GM12878 (cell line): ENCODE measurements around the gene MUSK. TPM values are rescaled to one million over a fixed set of nuclear protein-coding genes. Genes with fewer than 3 reads are reported as not detected.
A peak's percentile ranks its signal among the peaks of the same experiment; 100 is the strongest.

Experiments
- ATAC-seq: fragments of 200-7000 bp; cut with Tn5 transposase; 3 replicates; pipeline ENCODE4 v1.9.1; 2020; ENCODE audit warnings: mild to moderate bottlenecking, moderate library complexity
- BruUV-seq: library from RNA; stranded (reverse); fragments of 400-500 nt; replicated peaks from 2 replicates; lab custom pipeline; 2021; lab: Mats Ljungman, UMichigan
- CTCF ChIA-PET: fragments of 300-600 bp; sonication (Branson Sonifier 250); formaldehyde crosslinking; extraction: SDS; loops from one replicate; lab custom pipeline; 2021; ENCODE audit warnings: inconsistent platforms; lab: Yijun Ruan, JAX
- POLR2A ChIA-PET: fragments of 350-600 bp; formaldehyde crosslinking; extraction: SDS; loops from one replicate; lab custom pipeline; 2021; ENCODE audit warnings: inconsistent platforms; lab: Charles Lee
- RAD21 ChIA-PET: fragments of 300-600 bp; sonication (Branson Sonifier 250); formaldehyde crosslinking; loops from one replicate; lab custom pipeline; 2023; ENCODE audit warnings: antibody characterized with exemption; ENCODE audit not compliant: unreplicated experiment; lab: Charles Lee
- SMC1A ChIA-PET: fragments of 300-600 bp; sonication (Branson Sonifier 250); formaldehyde crosslinking; loops from one replicate; lab custom pipeline; 2023; ENCODE audit not compliant: unreplicated experiment, uncharacterized antibody; lab: Charles Lee
- DNase-seq: peaks from one replicate; pipeline ENCODE4 v3.0.0-alpha.2; 2011; ENCODE audit warnings: low read depth, low spot score
- FAIRE-seq: peaks from 3 replicates; lab custom pipeline; 2011; peaks lifted over from hg19 to GRCh38; lab: Jason Lieb, UNC
- H2AFZ ChIP-seq: 2 replicates; pipeline ENCODE4 v1.6.0; 2011; ENCODE audit warnings: low read depth, low read length, control low read depth; ENCODE audit not compliant: control insufficient read depth
- H3K27ac ChIP-seq: 2 replicates; pipeline ENCODE4 v1.5.1; 2011; ENCODE audit warnings: control low read depth; ENCODE audit not compliant: control insufficient read depth, insufficient read depth
- H3K27me3 ChIP-seq, 2 experiments: replicated peaks in 1 of 2; 2 replicates each; pipeline versions ENCODE4 v1.6.0 to v1.6.1; 2011; ENCODE audit warnings: low read length in 1 of 2; ENCODE audit not compliant: control insufficient read depth in 2 of 2, insufficient read depth in 2 of 2
- H3K36me3 ChIP-seq, 2 experiments: 2 replicates each; pipeline ENCODE4 v1.5.1; 2011; ENCODE audit warnings: low read length in 1 of 2; ENCODE audit not compliant: control insufficient read depth in 2 of 2, insufficient read depth in 2 of 2
- H3K4me1 ChIP-seq: 2 replicates; pipeline ENCODE4 v1.6.1; 2011; ENCODE audit warnings: mild to moderate bottlenecking, low read length, moderate library complexity, mixed read lengths; ENCODE audit not compliant: control insufficient read depth, insufficient read depth
- H3K4me2 ChIP-seq: 2 replicates; pipeline ENCODE4 v1.6.0; 2011; ENCODE audit warnings: control low read depth; ENCODE audit not compliant: control insufficient read depth, insufficient read depth
- H3K4me3 ChIP-seq: fragments of 200-600 bp; sonication (generic); 2 replicates; pipeline ENCODE4 v1.5.1; 2016
- H3K79me2 ChIP-seq: 2 replicates; pipeline ENCODE4 v1.6.0; 2011; ENCODE audit warnings: low read length; ENCODE audit not compliant: control insufficient read depth, insufficient read depth
- H3K9ac ChIP-seq: 2 replicates; pipeline ENCODE4 v1.8.0; 2011; ENCODE audit warnings: low read length, control low read depth, mixed read lengths; ENCODE audit not compliant: control insufficient read depth, insufficient read depth
- H3K9me3 ChIP-seq: replicated peaks from 3 replicates; pipeline ENCODE4 v1.5.1; 2011; ENCODE audit warnings: mild to moderate bottlenecking, low read length; ENCODE audit not compliant: control insufficient read depth, insufficient read depth
- H4K20me1 ChIP-seq: 2 replicates; pipeline ENCODE4 v1.6.0; 2011; ENCODE audit not compliant: control insufficient read depth, insufficient read depth
- BACH1 ChIP-seq: fragments of 450-650 bp; IDR thresholded peaks from 2 replicates; pipeline ENCODE4 v1.6.1; 2017; ENCODE audit warnings: mild to moderate bottlenecking, borderline replicate concordance
- SKIL ChIP-seq: fragments of 450-650 bp; IDR thresholded peaks from 2 replicates; pipeline ENCODE4 v1.6.1; 2017; ENCODE audit warnings: mild to moderate bottlenecking, low read depth, inconsistent platforms; ENCODE audit not compliant: poor library complexity, severe bottlenecking
- SMARCA5 ChIP-seq: fragments of 450-650 bp; IDR thresholded peaks from 2 replicates; pipeline ENCODE4 v1.6.1; 2017; ENCODE audit warnings: mild to moderate bottlenecking
- TCF3 ChIP-seq: IDR thresholded peaks from 2 replicates; pipeline ENCODE4 v1.6.1; 2012; ENCODE audit warnings: low read depth, mild to moderate bottlenecking, low read length, borderline replicate concordance; ENCODE audit not compliant: insufficient read depth
- ZSCAN29 ChIP-seq: fragments of 450-650 bp; IDR thresholded peaks from 2 replicates; pipeline ENCODE4 v1.6.1; 2017; ENCODE audit warnings: mild to moderate bottlenecking, moderate library complexity
- WGBS: methylation state at CpG from one replicate; pipeline ENCODE4 v1.1.6; 2016; ENCODE audit warnings: low lambda C conversion rate; ENCODE audit not compliant: insufficient replicate concordance, insufficient coverage; ENCODE audit errors: missing lambda C conversion rate; 5-methylcytosine and 5-hydroxymethylcytosine counted together
- in situ Hi-C: fragments of 300-500 bp; cut with MboI; formaldehyde crosslinking; loops from 9 replicates; pipeline ENCODE4 v1.14.3; 2018; ENCODE audit warnings: mixed read lengths
- intact Hi-C: fragments of 100-400 bp; cut with micrococcal nuclease; formaldehyde crosslinking; loops from one replicate; pipeline ENCODE4 v1.14.2; 2022; ENCODE audit not compliant: unreplicated experiment
- polyA plus RNA-seq, 11 experiments: library from polyadenylated mRNA; depleted of rRNA in 4 of 11; unstranded in 6 of 11; stranded (reverse) in 5 of 11; fragments of >200 nt; fragmentation: Nextera tagmentation in 4 of 11; fragmentation: Illumina TruSeq in 1 of 11; extraction: Ambion mirVana in 4 of 11; extraction: Trizol in 1 of 11; gene quantifications; 1 replicate in 1 of 11; 2 replicates in 10 of 11; pipeline versions ENCODE4 v1.2.1 to v1.2.3, GENCODE V29; 2011 to 2016; ENCODE audit warnings: inconsistent platforms in 2 of 11, missing spikeins in 2 of 11, low read depth in 1 of 11
- total RNA-seq, 4 experiments: library from RNA; depleted of rRNA in 3 of 4; stranded (reverse); fragments of >200 nt in 3 of 4; fragmentation: Illumina TruSeq in 1 of 4; extraction: Trizol in 1 of 4; gene quantifications; 2 replicates each; pipeline versions ENCODE4 v1.2.1 to v1.2.3, GENCODE V29; 2013 to 2021

The MUSK gene
- total and polyA plus RNA-seq, 10 of the 15 experiments (the other 5 are each of a cell fraction or from before 2014, with no cell fraction given) = 0.04 to 0.19 (median 0.10) TPM; not detected in 5

GRCh38 chr9:110820381-110820780, 151.8 kb downstream of the MUSK start:
- Histone ChIP-seq H2AFZ (peak overlapping the region; percentile 41), H3K27ac (no peak overlapping the region), H3K27me3 (no peaks in the 10 kb centered on the region), H3K9me3 (no peaks in the 10 kb centered on the region; the same call in 2 of the 3 replicates), H3K36me3 (no peaks in the 10 kb centered on the region), H3K4me2 (no peak overlapping the region), H3K4me1 (no peaks in the 10 kb centered on the region), H4K20me1 (no peaks in the 10 kb centered on the region), H3K4me3 (no peak overlapping the region), H3K79me2 (no peaks in the 10 kb centered on the region), H3K9ac (no peak overlapping the region)
- DNase-seq (no peak), ATAC-seq (no peak), FAIRE-seq (no peak)
- TF ChIP-seq SMARCA5 (no peak), BACH1 (no peak), TCF3 (no peak), ZSCAN29 (no peak), SKIL (no peak)
- SMC1A ChIA-PET = interaction anchor here (0.8 to 2.3 kb wide), 7 partner anchors 9 to 88 kb away, joined by 3 to 9 read pairs (median 4); no protein-coding TSS in a partner anchor
- CTCF ChIA-PET = interaction anchor here (1.4 to 3.7 kb wide), 2 partner anchors 9 to 13 kb away, joined by 4 to 13 read pairs; no protein-coding TSS in a partner anchor
- 6% methylated on average over 1 of the region's 1 CpG for WGBS
- BruUV-seq = no TSS peak
- RAD21 ChIA-PET = interaction anchor here (1.2 to 1.9 kb wide), 4 partner anchors 10 to 216 kb away, joined by 3 to 5 read pairs (median 4); no protein-coding TSS in a partner anchor
- POLR2A ChIA-PET = no interaction called here
- intact Hi-C loops (no loop called here), in situ Hi-C loops (no loop called here)
